CD8-positive, alpha-beta memory T cell (primary cell): ENCODE results near the gene DNAH3. TPM values are rescaled to one million over a fixed set of nuclear protein-coding genes. Genes with fewer than 3 reads are reported as not detected.

Source experiments
- CTCF ChIA-PET: fragments of 350-600 bp; sonication (Branson Sonifier 250); formaldehyde crosslinking; loops from one replicate; lab custom pipeline; 2021; ENCODE audit warnings: antibody characterized with exemption; lab: Charles Lee
- POLR2A ChIA-PET: fragments of 350-600 bp; sonication (Branson Sonifier 250); formaldehyde crosslinking; loops from one replicate; lab custom pipeline; 2021; ENCODE audit warnings: antibody characterized with exemption; lab: Charles Lee
- DNase-seq, 5 donors: peaks; one replicate each; pipeline versions ENCODE4 v3.0.0 to v3.0.0-alpha.2; 2020 to 2022; ENCODE audit warnings: mixed read lengths in 1 of 5
- H3K27ac ChIP-seq: one replicate; pipeline ENCODE4 v1.7.0; 2013; ENCODE audit warnings: low read depth, mild to moderate bottlenecking, low read length, moderate library complexity
- H3K27me3 ChIP-seq: 2 replicates; pipeline ENCODE4 v1.7.0; 2013; ENCODE audit warnings: low read length, mild to moderate bottlenecking; ENCODE audit not compliant: insufficient read depth, poor library complexity, severe bottlenecking
- H3K36me3 ChIP-seq: 2 replicates; pipeline ENCODE4 v1.7.0; 2013; ENCODE audit warnings: mild to moderate bottlenecking, low read length, moderate library complexity; ENCODE audit not compliant: insufficient read depth
- H3K4me1 ChIP-seq: 2 replicates; pipeline ENCODE4 v1.7.0; 2013; ENCODE audit warnings: mild to moderate bottlenecking, low read length, moderate library complexity; ENCODE audit not compliant: insufficient read depth
- H3K4me3 ChIP-seq: 2 replicates; pipeline ENCODE4 v1.7.0; 2013; ENCODE audit warnings: mild to moderate bottlenecking, low read length
- H3K9me3 ChIP-seq: 2 replicates; pipeline ENCODE4 v1.7.0; 2013; ENCODE audit warnings: mild to moderate bottlenecking, low read length
- H3K27ac Mint-ChIP-seq, 8 donors: one replicate each; pipeline ENCODE4 v1.8.0; 2020 to 2021; ENCODE audit warnings: mixed read lengths in 8 of 8, mild to moderate bottlenecking in 6 of 8, inconsistent platforms in 3 of 8, moderate library complexity in 3 of 8
- H3K27me3 Mint-ChIP-seq, 2 donors: one replicate each; pipeline ENCODE4 v1.8.0; 2020 to 2021; ENCODE audit warnings: mixed read lengths in 2 of 2, mild to moderate bottlenecking in 1 of 2, moderate library complexity in 1 of 2
- H3K36me3 Mint-ChIP-seq, 3 donors: one replicate each; pipeline ENCODE4 v1.8.0; 2020 to 2021; ENCODE audit warnings: mixed read lengths in 3 of 3, inconsistent platforms in 1 of 3, mild to moderate bottlenecking in 1 of 3
- H3K4me1 Mint-ChIP-seq, 3 donors: one replicate each; pipeline ENCODE4 v1.8.0; 2020 to 2021; ENCODE audit warnings: mixed read lengths in 3 of 3, inconsistent platforms in 1 of 3, mild to moderate bottlenecking in 1 of 3
- H3K4me3 Mint-ChIP-seq, 7 donors: one replicate each; pipeline ENCODE4 v1.8.0; 2020 to 2021; ENCODE audit warnings: mixed read lengths in 7 of 7, mild to moderate bottlenecking in 6 of 7, moderate library complexity in 4 of 7, inconsistent platforms in 2 of 7
- H3K9me3 Mint-ChIP-seq, 5 donors: one replicate each; pipeline ENCODE4 v1.8.0; 2020 to 2022; ENCODE audit warnings: mixed read lengths in 5 of 5, mild to moderate bottlenecking in 3 of 5, moderate library complexity in 2 of 5, inconsistent platforms in 1 of 5
- polyA plus RNA-seq: library from polyadenylated mRNA; unstranded; fragments of 300-500 nt; fragmentation: Illumina TruSeq; gene quantifications from one replicate; pipeline ENCODE4 v1.2.3, GENCODE V29; 2021
- total RNA-seq, 2 experiments: library from RNA; stranded (reverse); gene quantifications; one replicate each; pipeline ENCODE4 v1.2.3, GENCODE V29; 2021

The DNAH3 gene
- total and polyA plus RNA-seq, 3 experiments from 2014 or later = not detected

DNA sequence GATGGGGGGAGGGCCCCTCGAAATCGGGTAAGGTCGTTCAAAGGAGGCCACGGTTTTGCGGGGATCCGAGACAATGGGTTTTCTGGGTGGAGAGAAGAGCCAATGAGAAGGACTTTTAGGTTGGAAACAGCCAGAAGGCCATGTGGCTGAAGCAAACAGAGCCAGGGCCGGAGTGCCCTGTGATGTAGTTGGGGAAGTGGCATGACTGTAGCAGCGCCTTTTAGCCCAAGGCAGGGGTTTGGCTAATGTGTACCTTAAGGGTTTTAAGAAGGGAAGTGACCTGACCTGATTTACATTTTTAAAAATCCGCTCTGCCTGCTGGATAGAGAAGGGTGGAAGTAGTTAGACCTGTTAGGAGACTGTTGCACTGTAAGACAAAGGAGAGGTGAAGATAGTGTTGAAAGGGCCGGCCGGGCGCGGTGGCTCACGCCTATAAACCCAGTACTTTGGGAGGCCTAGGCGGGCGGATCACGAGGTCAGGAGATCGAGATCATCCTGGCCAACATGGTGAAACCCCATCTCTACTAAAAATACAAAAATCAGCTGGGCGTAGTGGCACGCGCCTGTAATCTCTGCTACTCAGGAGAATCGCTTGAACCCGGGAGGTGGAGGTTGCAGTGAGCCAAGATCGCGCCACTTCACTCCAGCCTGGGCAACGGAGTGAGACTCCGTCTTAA, 249.1 kb downstream of the DNAH3 start:
- POLR2A ChIA-PET = no interaction called here
- Histone ChIP-seq H3K36me3 (no peaks in the 10 kb centered on the region), H3K4me1 (peaks cover 42% of the 10 kb centered on the region), H3K4me3 (peak overlapping the region; percentile 91), H3K27ac (peak overlapping the region; percentile 96), H3K27me3 (no peaks in the 10 kb centered on the region), H3K9me3 (no peaks in the 10 kb centered on the region)
- peaks cover 0 to 1% (median 0%) of the 10 kb centered on the region in 5 donors for H3K9me3 Mint-ChIP-seq
- peak in 2 of 5 donors; percentile 9 to 36 for DNase-seq
- H3K27me3 Mint-ChIP-seq = peaks cover 0 to 4% of the 10 kb centered on the region in 2 donors
- H3K27ac Mint-ChIP-seq = peak overlapping the region; percentile 93 to 100 (median 98)
- peaks cover 62 to 87% (median 84%) of the 10 kb centered on the region in 3 donors for H3K4me1 Mint-ChIP-seq
- peaks cover 0 to 12% (median 5%) of the 10 kb centered on the region in 3 donors for H3K36me3 Mint-ChIP-seq
- CTCF ChIA-PET = no interaction called here
- H3K4me3 Mint-ChIP-seq = peak overlapping the region; percentile 90 to 97 (median 94)

DNA sequence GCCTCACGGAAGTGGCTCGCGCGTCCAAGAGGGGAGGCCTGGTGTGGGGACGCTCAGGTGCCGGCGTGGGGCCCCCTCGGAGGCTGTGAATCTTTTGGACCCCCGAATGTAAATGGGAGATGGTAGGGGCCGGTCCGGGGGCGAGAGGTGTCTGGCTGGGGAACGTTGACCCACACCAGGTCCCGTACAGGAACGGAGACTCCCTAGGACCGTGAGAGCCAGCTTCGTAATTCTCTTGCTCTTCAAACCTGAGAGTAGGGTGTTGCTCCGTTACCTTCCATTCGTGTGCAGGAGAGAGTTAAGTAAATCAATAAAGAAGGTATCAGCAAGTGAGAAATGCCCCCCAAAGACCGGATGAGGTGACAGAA, 249.6 kb downstream of the DNAH3 start:
- Histone ChIP-seq H3K27ac (peak overlapping the region; percentile 96), H3K9me3 (no peaks in the 10 kb centered on the region), H3K27me3 (no peaks in the 10 kb centered on the region), H3K36me3 (no peaks in the 10 kb centered on the region), H3K4me3 (peak overlapping the region; percentile 91), H3K4me1 (peaks cover 42% of the 10 kb centered on the region)
- peak in 2 of 5 donors; percentile 47 to 63 for DNase-seq
- ChIA-PET POLR2A (no interaction called here), CTCF (interaction anchor here (0.6 to 1.4 kb wide), 2 partner anchors 26 to 78 kb away, joined by 3 to 5 read pairs; no protein-coding TSS in a partner anchor)
- Mint-ChIP-seq H3K36me3 (peaks cover 0 to 17% (median 5%) of the 10 kb centered on the region in 3 donors), H3K27me3 (peaks cover 0 to 4% of the 10 kb centered on the region in 2 donors), H3K4me1 (peaks cover 62 to 84% (median 79%) of the 10 kb centered on the region in 3 donors), H3K27ac (peak overlapping the region; percentile 93 to 100 (median 98)), H3K4me3 (peak overlapping the region; percentile 90 to 97 (median 94)), H3K9me3 (peaks cover 0 to 1% (median 0%) of the 10 kb centered on the region in 5 donors)

DNA sequence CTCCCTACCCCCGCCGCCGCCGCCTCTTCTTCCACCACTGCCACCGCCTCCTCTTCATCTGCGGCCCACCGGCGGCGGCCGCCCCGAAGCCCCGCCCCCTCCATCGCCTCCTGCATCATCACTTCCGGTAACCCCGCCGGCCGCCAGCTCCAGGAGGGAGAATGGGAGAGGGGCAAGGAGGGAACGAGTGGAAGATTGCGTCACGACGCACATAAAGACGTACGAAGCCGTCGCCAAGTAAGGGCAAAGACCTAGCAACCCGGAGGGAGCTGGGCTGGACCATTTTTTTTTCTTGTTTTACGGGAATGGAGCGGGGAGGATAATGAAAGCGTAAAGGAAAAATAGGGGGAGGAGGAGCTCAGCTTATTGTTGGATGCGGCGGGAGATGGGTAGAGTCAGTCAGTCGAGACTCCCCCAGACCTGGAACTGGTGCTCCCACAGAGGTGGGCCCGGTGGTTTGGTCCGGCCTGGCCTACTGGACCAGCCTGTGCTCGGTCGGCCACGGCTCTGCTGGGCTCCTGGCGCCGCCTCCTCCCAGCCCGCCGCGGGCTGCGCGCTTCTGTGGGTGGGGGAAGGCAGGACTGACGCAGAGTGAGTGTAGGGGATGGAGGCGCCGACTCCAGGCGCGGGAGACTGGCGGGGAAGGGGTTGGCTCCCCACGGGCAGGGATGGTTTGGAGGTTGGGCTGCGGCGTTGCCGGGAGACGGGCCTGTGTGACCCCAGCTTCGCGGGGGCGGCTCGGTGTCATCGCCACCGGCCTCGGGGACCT, 250.2 kb downstream of the DNAH3 start, which contains the start of the genes DCUN1D3 and LYRM1:
Gene DCUN1D3, minus strand, starts transcription at position 60 of the 769 bp plus-strand sequence. CDS start 37,820 bp downstream, outside the sequence.
Gene LYRM1, plus strand, starts transcription at position 473 of the 769 bp plus-strand sequence. CDS start 14,785 bp downstream, outside the sequence.
- Mint-ChIP-seq H3K27me3 (peaks cover 0 to 4% of the 10 kb centered on the region in 2 donors), H3K36me3 (peaks cover 0 to 21% (median 8%) of the 10 kb centered on the region in 3 donors), H3K4me1 (peaks cover 62 to 80% (median 76%) of the 10 kb centered on the region in 3 donors), H3K4me3 (peak within 1 kb of the TSS; percentile 90 to 97 (median 94)), H3K9me3 (peaks cover 0 to 1% (median 0%) of the 10 kb centered on the region in 5 donors), H3K27ac (peak within 1 kb of the TSS; percentile 93 to 100 (median 98))
- H3K27me3 ChIP-seq = no peaks in the 10 kb centered on the region
- H3K9me3 ChIP-seq = no peaks in the 10 kb centered on the region
- H3K36me3 ChIP-seq = no peaks in the 10 kb centered on the region
- ChIA-PET CTCF (interaction anchor here (0.6 to 3.3 kb wide), 4 partner anchors 26 to 160 kb away, joined by 3 to 15 read pairs (median 4); no protein-coding TSS in a partner anchor), POLR2A (interaction anchor here (0.5 to 1.7 kb wide), 4 partner anchors 19 to 26 kb away, joined by 3 to 6 read pairs (median 4); no protein-coding TSS in a partner anchor)
- H3K4me3 ChIP-seq = peak within 1 kb of the TSS; percentile 91
- peaks cover 42% of the 10 kb centered on the region for H3K4me1 ChIP-seq
- DNase-seq = peak; percentile 78 to 89 (median 85)
- H3K27ac ChIP-seq = peak within 1 kb of the TSS; percentile 96

DNA sequence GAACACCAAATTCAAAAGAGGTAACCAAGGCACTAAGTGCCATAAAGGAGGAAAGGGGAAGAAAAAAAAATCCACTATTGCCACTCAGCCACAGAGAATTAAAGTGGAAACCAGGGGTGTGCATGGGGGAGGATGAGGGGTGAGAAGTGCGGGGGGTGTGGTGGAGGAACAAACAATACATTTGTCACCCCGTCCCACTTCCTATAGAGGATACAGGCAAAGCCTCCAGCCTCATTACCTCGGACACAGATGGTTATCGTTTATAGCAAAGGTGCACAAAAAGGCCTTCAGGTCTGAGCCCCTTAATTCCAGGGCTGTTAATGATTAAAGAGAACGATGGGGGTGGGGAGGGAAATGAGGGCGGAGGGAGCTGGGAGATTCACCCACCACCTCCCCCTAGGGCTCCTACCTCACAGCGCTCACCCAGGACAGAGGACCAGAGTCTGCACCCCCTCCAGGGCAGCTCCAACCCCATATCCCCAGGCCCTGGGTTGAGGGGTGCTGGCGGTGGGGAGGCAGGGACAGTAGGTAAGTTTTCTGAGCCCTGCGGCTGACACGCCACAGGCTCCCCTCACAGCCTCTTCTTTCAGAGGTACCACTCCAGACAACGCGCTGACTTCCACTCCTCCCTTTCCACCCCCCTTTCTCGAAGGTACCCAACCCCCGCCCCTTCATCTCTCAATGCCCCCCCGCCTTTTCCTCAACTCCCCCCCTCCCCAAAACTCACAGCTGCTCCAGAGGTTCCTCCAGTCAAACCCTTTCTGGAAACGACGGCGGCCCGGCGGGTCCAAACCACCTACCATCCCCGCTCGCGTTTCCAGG, 251.0 kb downstream of the DNAH3 start:
- peaks cover 0 to 25% (median 10%) of the 10 kb centered on the region in 3 donors for H3K36me3 Mint-ChIP-seq

DNA sequence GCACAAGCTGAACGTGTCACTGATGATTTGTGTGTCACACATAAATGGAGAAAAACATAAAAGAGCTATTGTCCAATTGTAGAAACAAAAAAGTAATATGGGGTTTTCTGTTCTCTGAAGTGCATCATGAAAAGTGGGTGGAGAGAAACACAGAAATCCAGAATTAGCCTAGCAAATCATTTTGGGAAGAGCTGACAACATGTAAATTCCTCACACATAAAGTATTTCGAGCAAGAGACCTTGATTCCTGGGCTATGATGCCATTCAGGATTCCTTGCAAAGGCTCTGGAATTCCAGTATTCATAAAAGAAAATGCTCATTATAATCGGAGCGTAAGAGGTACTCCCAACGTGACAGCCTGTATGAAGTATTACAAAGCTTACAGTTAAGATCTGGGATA, 251.6 kb downstream of the DNAH3 start:
- H3K4me3 Mint-ChIP-seq = peak overlapping the region; percentile 90 to 97 (median 94)
- peaks cover 0 to 4% of the 10 kb centered on the region in 2 donors for H3K27me3 Mint-ChIP-seq
- Histone ChIP-seq H3K4me3 (peak overlapping the region; percentile 91), H3K4me1 (peaks cover 30% of the 10 kb centered on the region), H3K27me3 (no peaks in the 10 kb centered on the region), H3K9me3 (no peaks in the 10 kb centered on the region), H3K27ac (peak overlapping the region; percentile 96), H3K36me3 (no peaks in the 10 kb centered on the region)
- H3K9me3 Mint-ChIP-seq = no peaks in the 10 kb centered on the region
- CTCF ChIA-PET = interaction anchor here (0.8 to 3.3 kb wide), 2 partner anchors 9 to 24 kb away, joined by 3 to 15 read pairs; no protein-coding TSS in a partner anchor
- DNase-seq = no peak
- peaks cover 51 to 67% (median 62%) of the 10 kb centered on the region in 3 donors for H3K4me1 Mint-ChIP-seq
- H3K27ac Mint-ChIP-seq = peak overlapping the region; percentile 93 to 100 (median 98)
- peaks cover 0 to 29% (median 10%) of the 10 kb centered on the region in 3 donors for H3K36me3 Mint-ChIP-seq
- POLR2A ChIA-PET = interaction anchor here (0.6 to 1.7 kb wide), 2 partner anchors 25 to 933 kb away, joined by 3 to 6 read pairs; no protein-coding TSS in a partner anchor

More for the DNA sequence above, 251.0 kb downstream of the DNAH3 start:
- Mint-ChIP-seq H3K4me3 (peak overlapping the region; percentile 90 to 97 (median 94)), H3K9me3 (peaks cover 0 to 1% (median 0%) of the 10 kb centered on the region in 5 donors), H3K27ac (peak overlapping the region; percentile 93 to 100 (median 98)), H3K27me3 (peaks cover 0 to 4% of the 10 kb centered on the region in 2 donors), H3K4me1 (peaks cover 57 to 73% (median 69%) of the 10 kb centered on the region in 3 donors)
- H3K36me3 ChIP-seq = no peaks in the 10 kb centered on the region
- peak overlapping the region; percentile 96 for H3K27ac ChIP-seq
- peaks cover 36% of the 10 kb centered on the region for H3K4me1 ChIP-seq
- ChIA-PET CTCF (interaction anchor here (0.8 to 3.3 kb wide), 4 partner anchors 10 to 159 kb away, joined by 3 to 15 read pairs (median 4); no protein-coding TSS in a partner anchor), POLR2A (interaction anchor here (0.6 to 1.7 kb wide), 3 partner anchors 20 to 932 kb away, joined by 3 to 6 read pairs (median 4); no protein-coding TSS in a partner anchor)
- DNase-seq = peak in 2 of 5 donors; percentile 2 to 64
- H3K27me3 ChIP-seq = no peaks in the 10 kb centered on the region
- no peaks in the 10 kb centered on the region for H3K9me3 ChIP-seq
- peak overlapping the region; percentile 91 for H3K4me3 ChIP-seq

DNA sequence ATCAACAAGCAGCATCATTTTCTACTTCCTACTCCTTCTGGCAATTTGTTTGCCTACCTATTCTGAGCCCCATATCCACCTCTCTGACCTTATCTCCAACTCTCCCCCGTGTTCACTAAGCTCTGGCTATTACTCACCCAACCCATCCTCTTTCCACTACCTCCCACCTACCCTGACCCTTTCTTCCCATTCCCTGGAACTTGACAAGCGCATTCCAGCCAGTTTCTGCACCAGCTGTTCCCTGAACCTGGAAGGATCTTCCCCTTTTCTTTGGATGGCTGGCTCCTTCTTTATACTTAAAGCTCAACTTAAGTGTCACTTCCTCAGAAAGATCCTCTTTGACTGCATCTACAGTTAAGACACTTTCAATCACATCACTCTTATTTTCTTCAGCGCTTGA, 252.7 kb downstream of the DNAH3 start:
- Mint-ChIP-seq H3K4me3 (peak overlapping the region in 5 of 7 donors; percentile 33 to 96 (median 52)), H3K4me1 (peaks cover 42 to 56% (median 54%) of the 10 kb centered on the region in 3 donors), H3K27ac (peak overlapping the region in 7 of 8 donors; percentile 5 to 99 (median 69)), H3K9me3 (no peaks in the 10 kb centered on the region), H3K36me3 (peaks cover 0 to 32% (median 10%) of the 10 kb centered on the region in 3 donors), H3K27me3 (peaks cover 0 to 4% of the 10 kb centered on the region in 2 donors)
- Histone ChIP-seq H3K9me3 (no peaks in the 10 kb centered on the region), H3K27me3 (no peaks in the 10 kb centered on the region), H3K36me3 (no peaks in the 10 kb centered on the region), H3K27ac (no peak overlapping the region), H3K4me3 (no peak overlapping the region), H3K4me1 (peaks cover 20% of the 10 kb centered on the region)
- CTCF ChIA-PET = interaction anchor here (1.1 to 3.3 kb wide), 2 partner anchors 18 to 23 kb away, joined by 3 to 15 read pairs; no protein-coding TSS in a partner anchor
- no peak for DNase-seq
- POLR2A ChIA-PET = interaction anchor here (0.7 kb wide), 1 partner anchor 165 kb away, joined by 3 read pairs; no protein-coding TSS in a partner anchor
